GM18868 (cell line): ENCODE results near the gene ZNF43.
"Not testable (repeated sequence)": the region's sequence is repeated elsewhere in the genome, so short reads cannot be mapped to it uniquely, and the experiment has no call there.

Source experiments
- ATAC-seq: cut with Tn5 transposase; IDR thresholded peaks from one replicate; pipeline ENCODE4 v1.9.1; 2021; ENCODE audit warnings: mild to moderate bottlenecking, moderate library complexity; ENCODE audit not compliant: unreplicated experiment

ZNF43 gene

DNA sequence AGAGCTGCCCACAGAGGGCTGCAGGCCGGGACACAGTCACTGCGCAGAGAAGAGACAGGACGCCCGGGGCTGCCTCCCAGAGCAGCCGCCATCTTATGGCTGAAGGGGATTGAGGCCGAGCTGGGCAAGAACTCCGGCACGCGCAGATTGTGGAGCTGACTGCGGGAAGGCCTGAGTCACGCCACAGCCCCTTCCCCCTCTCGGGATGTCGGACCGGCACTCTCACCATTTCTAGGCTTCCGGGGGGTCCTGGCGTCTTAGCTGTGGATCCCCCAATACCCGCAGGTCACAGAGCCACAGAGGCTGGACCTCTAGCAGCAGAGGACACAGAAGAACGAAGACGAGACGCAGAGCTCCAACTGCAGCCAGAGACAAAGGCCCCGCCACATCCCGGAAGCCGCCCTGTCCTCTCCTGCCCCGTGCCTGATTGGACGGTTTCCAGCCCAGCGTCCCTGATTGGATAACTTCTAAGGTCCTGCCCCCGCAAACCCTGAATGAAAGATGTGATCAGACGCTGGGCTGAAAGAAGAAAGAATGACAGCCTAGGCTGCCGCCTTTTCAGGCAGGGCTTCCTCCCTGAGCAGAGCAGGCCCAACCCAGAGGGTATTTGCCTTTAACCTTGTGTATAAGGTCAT is at the start of gene ZNF43:
ZNF43 (minus strand) TSS at position 373 of the 635 bp plus-strand sequence; CDS start at position 229, 144 bp downstream.
- ATAC-seq: peak; percentile 97

DNA sequence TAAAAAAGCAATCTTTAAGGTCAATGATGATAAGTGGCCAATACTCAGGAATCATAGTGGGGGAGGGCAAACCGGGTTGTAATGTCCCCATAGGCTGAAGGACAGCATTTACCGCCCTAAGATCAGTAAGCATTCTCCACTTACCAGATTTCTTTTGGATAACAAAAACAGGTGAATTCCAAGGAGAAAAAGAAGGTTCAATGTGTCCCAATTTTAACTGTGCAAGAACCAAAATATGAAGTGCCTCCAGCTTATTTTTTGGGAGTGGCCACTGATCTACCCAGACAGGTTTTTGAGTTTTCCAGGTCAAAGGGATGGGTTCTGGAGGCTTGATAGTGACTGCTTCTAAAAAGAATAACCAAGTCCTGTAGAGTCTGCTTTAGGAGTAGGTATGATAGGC is 49.5 kb upstream of the ZNF43 start:
- not testable (repeated sequence) for ATAC-seq

DNA sequence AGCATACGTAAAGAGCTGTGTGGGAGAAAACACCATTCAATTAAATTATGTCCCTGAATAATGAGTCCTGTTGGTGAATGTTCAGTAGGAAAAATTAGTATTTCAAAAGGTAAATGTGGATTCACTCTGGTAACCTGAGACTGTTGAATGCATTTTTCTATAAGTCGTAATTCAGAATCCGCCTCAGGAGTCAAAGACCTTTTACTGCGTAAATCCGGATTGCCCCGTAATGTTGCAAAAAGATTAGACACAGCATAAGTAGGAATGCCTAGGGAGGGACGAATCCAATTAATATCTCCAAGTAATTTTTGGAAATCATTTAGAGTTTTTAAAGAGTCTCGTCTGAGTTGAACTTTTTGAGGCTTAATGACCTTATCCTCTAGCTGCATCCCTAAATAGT is 48.8 kb upstream of the ZNF43 start:
- not testable (repeated sequence) for ATAC-seq

DNA sequence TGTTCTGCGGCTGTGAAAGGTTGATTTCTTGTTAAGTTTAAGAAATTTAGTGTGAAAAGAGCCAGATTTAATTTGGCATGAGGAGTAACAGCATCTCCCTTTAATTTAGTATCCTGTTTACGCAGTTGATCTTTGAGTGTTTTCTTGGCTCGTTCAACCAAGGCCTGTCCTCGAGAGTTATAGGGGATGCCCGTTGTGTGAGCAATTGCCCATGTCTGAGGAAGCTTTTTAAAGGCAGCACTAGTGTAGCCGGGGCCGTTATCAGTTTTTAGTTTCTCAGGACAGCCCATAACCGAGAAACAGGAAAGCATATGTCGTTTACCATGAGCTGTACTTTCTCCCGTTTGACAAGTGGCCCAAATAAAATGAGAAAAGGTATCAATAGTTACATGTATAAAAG is 47.5 kb upstream of the ZNF43 start:
- no peak for ATAC-seq

DNA sequence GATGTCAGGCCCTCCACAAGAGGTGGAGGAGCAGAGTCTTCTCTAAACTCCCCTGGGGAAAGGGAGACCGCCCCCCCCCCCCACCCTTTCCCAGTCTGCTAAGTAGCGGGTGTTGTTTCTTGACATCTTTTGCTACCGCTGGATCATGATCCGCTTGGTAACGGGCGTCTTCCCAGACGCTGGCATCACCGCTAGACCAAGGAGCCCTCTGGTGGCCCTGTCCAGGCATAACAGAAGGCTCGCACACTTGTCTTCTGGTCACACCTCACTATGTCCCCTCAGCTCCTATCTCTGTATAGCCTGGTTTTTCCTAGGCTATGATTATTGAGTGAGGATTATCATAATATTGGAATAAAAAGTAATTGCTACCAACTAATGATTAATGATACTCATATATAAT is 44.8 kb upstream of the ZNF43 start:
- ATAC-seq: not testable (repeated sequence)

DNA sequence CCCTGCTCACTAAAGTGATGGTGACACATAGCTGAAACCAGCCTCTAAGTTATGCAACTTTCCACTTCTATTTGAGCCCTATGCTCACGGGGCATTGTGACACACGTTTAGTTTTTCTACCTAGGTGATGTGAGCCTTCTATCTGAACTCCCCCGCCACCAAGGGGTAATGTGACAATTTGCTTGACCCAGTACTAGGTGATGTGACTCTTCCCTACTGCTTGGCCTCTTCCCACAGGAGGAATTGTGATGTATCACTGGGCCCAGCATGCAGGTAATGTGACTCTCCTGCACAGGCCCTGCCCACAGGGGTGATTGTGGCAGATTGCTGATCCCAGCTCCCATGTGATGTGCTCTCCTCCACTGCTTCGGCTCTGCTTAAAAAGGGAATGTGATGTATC is 42.7 kb upstream of the ZNF43 start:
- ATAC-seq: no peak

DNA sequence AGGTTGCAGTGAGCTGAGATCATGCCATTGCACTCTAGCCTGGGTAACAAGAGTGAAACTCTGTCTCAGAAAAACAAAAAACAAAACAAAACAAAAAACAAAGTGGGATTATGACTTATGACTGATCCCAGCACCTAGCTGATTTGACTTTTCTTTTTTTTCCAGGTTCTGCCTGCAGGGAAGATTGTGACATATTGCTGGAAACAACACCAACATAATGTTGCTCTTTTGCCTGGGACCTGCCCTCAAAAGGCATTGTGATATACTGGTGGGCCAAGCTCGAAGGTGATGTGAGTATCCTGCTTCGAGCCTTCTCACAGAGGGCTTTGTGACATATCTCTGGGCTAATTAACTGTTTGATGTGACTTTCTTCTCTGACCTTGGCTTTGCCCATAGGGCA is 42.0 kb upstream of the ZNF43 start:
- ATAC-seq: no peak

DNA sequence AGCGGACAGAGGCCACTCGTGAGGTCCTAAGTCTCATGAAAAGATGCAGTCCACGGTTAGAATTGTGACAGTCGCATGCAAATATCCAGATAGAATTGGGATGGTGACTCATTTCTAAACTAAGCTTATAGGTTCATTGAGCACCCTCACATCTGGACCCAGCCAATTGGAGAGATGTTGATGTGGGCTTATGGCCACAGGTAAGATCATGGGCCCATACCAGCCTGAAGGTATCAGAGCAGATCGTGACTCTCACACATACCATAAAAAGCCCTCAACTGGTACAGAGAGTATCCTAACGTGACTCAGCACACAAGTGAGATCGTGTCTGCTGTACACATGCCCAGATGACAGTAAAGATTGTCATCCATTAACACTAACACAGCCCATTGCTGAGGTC is 40.6 kb upstream of the ZNF43 start:
- not testable (repeated sequence) for ATAC-seq

DNA sequence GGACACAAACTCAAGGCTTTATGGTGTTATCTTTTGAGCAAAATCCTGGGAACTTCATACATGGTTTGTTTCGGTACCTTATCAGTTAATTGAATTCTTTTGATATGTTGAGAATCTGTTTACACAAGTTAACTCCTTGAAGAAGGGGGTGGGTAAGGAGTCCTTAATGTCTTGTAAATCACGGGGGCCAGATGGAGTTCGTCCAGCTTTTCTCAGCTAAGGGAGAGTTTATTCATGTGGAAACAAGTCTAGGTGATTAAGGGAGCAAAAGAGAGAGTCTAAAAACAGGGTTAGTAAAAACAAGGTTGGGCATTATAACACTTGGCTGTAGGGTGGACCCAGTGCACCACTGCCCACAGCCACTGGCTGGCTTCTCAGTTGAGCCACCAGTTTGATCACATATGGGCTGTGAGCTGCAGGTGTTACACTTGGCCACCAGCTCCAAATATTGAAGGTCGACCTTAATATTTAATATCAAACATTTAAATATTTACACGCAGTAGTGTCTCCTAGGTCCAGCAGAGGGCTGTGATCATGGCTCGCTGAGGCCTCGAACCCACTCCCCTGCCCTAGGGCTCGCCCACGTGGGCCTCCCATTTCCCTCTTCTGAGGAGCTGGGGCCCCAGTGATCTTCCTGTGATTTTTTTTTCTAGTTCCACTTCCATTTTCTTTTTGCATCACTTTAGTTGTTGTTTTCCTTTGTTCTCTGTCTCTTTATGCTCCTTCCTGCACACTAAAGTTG is 21.0 kb upstream of the ZNF43 start:
- ATAC-seq: no peak

DNA sequence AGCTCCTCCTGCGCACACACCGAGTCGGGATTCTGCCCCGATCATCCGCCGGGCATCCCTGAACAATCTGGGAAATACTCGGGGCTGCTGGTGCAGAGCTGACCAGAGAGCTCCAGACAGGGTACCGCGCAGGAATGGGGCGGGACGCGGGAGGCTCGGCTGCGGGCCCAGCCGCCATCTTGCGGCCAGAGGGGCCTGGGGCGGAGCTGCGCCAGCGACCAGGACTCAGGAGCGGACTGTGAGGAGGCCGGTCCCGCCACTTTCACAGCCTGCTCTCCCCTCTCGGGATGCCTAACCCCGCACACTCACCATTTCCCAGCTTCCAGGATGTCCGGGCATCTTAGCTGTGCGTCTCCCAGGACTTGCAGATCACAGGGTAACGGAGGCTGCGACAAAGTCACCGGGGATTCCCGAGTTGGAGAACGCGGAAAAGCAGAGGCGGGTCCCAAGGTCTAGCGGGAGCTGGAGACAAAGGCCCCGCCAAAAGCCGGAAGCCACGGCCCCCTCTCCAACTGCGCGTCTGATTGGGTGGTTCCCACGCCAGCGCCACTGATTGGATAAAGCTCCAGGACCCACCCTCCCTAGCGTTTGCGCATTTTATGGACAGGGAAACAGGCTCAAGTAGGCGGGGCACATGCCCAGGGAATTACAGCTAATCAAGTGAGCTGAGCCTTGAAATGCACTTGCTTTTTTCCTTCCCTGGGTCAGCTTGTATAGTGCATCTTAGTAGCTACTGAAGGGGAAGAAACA is 15.8 kb upstream of the ZNF43 start:
- ATAC-seq: peak; percentile 97

DNA sequence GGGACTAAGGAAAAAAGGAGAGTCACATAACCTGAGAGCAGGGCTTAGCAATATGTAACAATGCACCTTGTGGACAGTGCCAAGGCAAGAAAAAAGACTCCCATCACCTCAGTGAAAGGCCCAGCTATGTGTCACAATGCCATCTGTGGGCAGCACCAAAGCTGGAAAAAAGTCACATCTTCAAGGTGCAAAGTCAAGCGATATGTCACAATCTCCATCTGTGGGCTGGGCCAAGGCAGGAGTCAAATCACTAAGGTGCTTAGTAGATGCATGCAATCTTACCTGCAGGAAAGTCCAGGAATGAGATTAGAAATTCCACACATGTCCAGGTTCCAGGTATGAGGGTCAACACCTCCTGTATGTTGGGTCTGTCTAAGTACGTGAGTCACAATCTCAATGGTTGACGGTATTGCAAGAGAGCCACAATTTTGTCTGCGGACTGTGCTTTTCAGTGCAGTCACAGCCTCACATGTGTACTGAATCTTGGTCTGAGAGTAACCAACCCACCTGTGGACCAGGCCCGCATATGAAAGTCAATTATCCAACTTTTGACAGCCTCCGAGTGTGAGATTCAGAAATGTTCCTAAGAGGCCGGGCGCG is 14.8 kb upstream of the ZNF43 start:
- no peak for ATAC-seq

DNA sequence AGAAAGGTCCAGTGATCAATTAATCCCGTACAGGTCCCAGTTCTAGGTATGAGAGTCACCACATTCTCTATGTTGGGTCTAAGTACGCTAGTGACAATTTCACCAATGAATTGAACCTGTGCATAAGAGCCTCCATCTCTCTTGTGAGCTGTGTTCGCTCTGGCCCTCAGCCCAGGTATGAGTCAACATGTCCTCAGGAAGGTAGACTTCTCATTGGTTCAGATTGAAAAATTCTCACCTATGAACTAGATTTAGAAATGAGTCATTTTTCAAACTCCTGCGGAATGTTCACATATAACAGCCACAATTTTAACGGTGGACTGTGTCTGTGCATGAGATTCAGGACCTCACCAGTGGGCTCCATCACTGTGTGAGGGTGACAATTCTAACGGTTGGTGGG is 12.7 kb upstream of the ZNF43 start:
- no peak for ATAC-seq

DNA sequence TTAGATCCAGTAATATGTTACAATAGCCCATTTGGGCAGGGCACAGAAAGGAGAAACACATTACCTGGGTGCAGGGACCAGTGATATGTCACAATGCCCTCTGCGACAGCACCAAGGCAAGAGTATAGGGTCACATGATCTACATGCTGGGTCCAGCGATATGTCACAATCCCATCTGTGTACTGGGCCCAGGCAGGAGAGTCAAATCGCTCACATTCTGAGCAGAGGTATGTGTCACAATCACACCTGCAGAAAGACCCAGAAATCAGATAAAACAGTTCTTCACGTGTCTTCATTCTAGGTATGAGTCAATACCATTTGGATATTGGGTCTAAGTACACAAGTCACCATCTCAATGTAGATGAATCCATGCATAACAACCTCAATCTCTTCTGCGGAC is 7.1 kb upstream of the ZNF43 start:
- no peak for ATAC-seq

DNA sequence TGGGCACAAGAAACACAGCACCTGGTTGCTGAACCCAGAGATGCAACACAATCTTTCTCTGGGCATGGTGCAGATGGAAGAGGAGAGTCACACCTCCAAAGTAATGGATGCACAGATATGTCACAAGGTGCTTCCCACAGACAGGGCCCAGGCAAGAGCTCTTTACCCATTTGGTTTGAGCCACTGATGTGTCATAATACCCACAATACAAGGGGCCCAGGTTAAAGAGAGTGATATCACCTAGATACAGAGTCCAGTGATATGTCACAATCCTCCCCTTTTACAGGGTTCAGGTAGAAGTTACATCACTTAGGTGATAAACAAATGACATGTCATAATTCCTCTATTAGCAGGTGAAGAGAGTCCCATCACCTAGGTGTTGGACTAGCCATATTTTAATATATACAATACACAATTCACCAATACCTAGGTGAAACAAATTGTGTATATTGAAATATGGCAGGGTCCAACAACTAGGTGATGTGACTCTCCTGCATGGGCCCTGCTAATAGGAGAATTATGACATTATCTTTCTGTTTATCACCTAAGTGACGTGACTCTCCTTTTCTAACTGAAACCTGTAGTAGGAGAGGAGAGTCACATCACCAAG is 5.6 kb upstream of the ZNF43 start:
- ATAC-seq: no peak

DNA sequence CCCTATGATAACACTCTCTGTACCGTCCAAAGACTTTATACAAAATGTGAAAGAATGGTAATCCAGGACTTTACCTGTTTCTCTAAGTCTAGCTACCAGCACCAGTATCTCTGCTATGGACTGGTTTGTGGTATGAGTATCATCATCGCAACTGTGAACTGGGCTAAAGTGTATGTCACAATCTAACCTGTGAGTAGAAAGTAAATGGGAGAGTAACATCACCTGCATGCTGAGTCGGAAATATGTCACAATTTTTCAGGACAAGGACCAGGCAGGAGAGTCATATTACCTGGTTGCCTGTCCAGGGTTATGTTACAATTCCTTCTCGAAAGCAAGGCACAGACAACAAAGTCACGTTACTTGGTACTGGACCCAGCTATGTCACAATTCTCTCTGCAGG is 5.1 kb upstream of the ZNF43 start:
- no peak for ATAC-seq

DNA sequence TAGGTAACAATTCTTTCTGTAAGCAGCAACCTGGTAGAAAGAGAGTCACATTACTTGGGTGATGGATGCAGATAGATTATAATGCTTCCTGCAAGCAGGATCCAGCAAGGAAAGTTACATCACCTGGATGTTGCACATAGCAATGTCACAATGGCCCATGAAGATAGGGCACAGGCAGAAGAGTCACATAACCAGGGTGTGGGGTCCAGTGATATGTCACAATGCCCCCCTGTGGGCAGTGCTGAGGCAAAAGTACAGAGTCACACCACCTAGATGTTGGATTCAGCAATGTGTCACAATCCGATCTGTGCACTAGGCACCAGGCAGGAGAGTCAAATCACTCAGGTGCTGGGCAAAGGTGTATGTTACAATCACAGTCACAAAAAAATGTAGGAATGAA is 4.0 kb upstream of the ZNF43 start:
- no peak for ATAC-seq

DNA sequence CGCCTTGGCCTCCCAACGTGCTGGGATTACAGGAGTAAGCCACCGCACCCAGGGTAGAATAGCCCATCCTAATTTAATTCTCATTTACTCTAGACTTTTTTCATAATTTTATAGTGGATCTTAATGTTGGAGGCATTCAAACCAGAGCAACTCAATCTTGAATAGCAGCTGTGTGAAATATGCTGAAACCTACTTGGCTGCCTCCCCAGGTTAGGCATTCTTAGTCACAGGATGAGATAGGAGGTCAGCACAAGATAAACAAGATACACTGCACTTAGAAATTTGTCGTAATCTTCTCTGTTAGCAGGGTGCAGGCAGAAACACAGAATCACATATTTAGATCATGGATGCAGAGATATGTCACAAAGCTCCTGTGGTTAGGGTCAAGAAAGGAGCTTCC is 2.7 kb upstream of the ZNF43 start:
- ATAC-seq: no peak

DNA sequence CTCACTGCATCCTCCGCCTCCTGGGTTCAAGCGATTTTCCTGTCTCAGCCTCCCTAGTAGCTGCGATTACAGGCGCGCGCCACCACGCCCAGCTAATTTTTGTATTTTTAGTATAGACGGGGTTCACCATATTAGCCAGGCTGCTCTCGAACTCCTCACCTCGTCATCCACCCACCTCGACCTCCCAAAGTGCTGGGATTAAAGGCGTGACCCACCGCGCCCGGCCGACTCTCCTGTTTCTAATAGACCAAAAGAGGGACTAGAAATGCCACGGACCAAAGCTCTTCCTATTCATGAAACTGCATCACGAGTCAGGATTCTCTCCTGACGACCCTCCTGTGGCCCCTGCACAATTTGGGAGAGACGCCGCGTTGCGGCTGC is 563 bp downstream of the ZNF43 start:
- no peak for ATAC-seq

DNA sequence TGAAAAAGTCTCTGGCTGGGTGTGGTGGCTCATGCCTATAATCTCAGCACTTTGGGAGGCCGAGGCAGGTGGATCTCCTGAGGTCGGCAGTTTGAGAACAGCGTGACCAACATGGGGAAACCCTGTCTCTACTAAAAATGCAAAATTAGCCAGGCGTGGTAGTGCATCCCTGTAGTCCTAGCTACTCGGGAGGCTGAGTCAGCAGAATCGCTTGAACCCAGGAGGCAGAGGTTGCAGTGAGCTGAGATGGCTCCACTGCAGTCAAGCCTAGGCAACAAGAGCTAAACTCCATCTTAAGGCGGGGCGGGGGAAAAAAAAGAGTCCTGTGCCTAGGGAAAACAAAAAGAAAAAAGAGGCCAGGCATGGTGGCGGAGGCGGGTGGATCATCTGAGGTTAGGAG is 2.2 kb downstream of the ZNF43 start:
- ATAC-seq: no peak

DNA sequence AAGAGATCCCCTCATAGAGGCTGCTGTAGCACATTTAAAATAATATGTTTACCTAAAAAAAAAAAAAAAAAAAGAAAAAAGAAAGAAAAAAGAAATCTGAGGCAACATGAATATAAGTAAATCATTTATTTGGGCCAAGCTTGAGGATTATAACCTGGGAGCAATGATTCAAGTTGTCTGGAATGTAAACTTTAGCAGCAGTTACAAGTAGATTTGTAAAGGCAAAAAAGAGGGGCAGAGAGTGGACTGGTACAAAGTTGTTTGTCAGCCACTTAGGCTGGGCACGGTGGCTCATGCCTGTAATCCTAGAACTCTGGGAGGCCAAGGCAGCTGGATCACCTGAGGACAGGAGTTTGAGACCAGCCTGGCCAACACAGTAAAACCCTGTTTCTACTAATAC is 11.3 kb downstream of the ZNF43 start:
- no peak for ATAC-seq

DNA sequence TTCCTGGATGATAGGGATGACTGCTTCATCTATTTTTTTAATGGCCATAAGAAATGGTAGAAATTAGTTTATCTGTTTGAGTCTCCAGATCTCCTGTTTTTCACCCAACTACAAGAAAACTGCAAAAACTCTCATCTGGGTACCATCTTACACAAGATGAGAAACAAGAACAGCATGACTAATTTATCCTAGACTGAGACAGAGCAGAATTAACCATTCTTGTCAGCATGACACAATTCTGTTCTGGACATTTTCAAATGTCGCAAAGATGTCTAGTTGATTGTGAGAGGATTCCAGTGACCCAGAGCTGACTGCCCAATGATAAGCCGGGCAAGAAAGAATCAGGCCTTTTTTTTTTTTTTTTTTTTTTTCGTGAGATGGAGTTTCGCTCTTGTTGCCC is 12.8 kb downstream of the ZNF43 start:
- no peak for ATAC-seq
